HepG2 (cell line): ENCODE measurements around the gene JUND. TPM values are rescaled to one million over a fixed set of nuclear protein-coding genes. Genes with fewer than 3 reads are reported as not detected.

Source experiments
- CBX1 ChIP-seq: IDR thresholded peaks from one replicate; pipeline ENCODE4 v1.6.1; 2016; ENCODE audit warnings: antibody characterized with exemption, low read depth
- FLYWCH1 ChIP-seq: sonication (generic); formaldehyde crosslinking; IDR thresholded peaks from 2 replicates; pipeline ENCODE4 v1.8.1; 2023; ENCODE audit warnings: mild to moderate bottlenecking, missing genetic modification reagents
- FOSL2 ChIP-seq: sonication (generic); formaldehyde crosslinking; IDR thresholded peaks from 2 replicates; pipeline ENCODE4 v1.4.0; 2020; ENCODE audit warnings: missing genetic modification reagents
- ISX ChIP-seq: sonication (generic); formaldehyde crosslinking; conservative IDR thresholded peaks from 2 replicates; pipeline ENCODE4 v1.5.0; 2020; ENCODE audit warnings: missing genetic modification reagents
- MTF1 ChIP-seq: sonication (generic); formaldehyde crosslinking; IDR thresholded peaks from 2 replicates; pipeline ENCODE4 v1.5.0; 2020; ENCODE audit warnings: missing genetic modification reagents
- MTF2 ChIP-seq: sonication (generic); formaldehyde crosslinking; IDR thresholded peaks from 2 replicates; pipeline ENCODE4 v1.5.0; 2020; ENCODE audit warnings: missing genetic modification reagents, borderline replicate concordance
- PITX1 ChIP-seq: sonication (generic); formaldehyde crosslinking; IDR thresholded peaks from 2 replicates; pipeline ENCODE4 v1.5.1; 2020; ENCODE audit warnings: mild to moderate bottlenecking, missing genetic modification reagents
- SETDB1 ChIP-seq: sonication (generic); formaldehyde crosslinking; IDR thresholded peaks from 2 replicates; pipeline ENCODE4 v1.5.1; 2020; ENCODE audit warnings: missing genetic modification reagents, mild to moderate bottlenecking, borderline replicate concordance
- ZFAT ChIP-seq: sonication (generic); formaldehyde crosslinking; conservative IDR thresholded peaks from 2 replicates; pipeline ENCODE4 v1.8.1; 2023; ENCODE audit warnings: missing genetic modification reagents, inconsistent platforms
- ZNF205 ChIP-seq: IDR thresholded peaks from 2 replicates; pipeline ENCODE4 v1.6.1; 2018; ENCODE audit warnings: missing biosample characterization, missing genetic modification reagents
- ZNF619 ChIP-seq: sonication (generic); formaldehyde crosslinking; IDR thresholded peaks from 2 replicates; pipeline ENCODE4 v1.4.0; 2020; ENCODE audit warnings: mild to moderate bottlenecking, missing genetic modification reagents
- ZNF652 ChIP-seq: IDR thresholded peaks from 2 replicates; pipeline ENCODE4 v1.6.1; 2016; ENCODE audit warnings: low read depth, borderline replicate concordance
- ZNF7 ChIP-seq: IDR thresholded peaks from 2 replicates; pipeline ENCODE4 v1.6.1; 2016; ENCODE audit warnings: missing biosample characterization, missing genetic modification reagents
- ZNF740 ChIP-seq: sonication (generic); formaldehyde crosslinking; IDR thresholded peaks from 2 replicates; pipeline ENCODE4 v1.4.0; 2020; ENCODE audit warnings: missing genetic modification reagents
- ZNF83 ChIP-seq: sonication (generic); formaldehyde crosslinking; IDR thresholded peaks from 2 replicates; pipeline ENCODE4 v1.4.0; 2020; ENCODE audit warnings: missing genetic modification reagents, mild to moderate bottlenecking, borderline replicate concordance
- ZSCAN25 ChIP-seq: sonication (generic); formaldehyde crosslinking; IDR thresholded peaks from 2 replicates; pipeline ENCODE4 v1.8.0; 2022; ENCODE audit warnings: mild to moderate bottlenecking, missing genetic modification reagents
- polyA plus RNA-seq, 8 experiments: library from polyadenylated mRNA; depleted of rRNA in 3 of 8; stranded (reverse) in 7 of 8; unstranded in 1 of 8; fragments of >200 nt; fragmentation: Illumina TruSeq in 4 of 8; extraction: Trizol in 4 of 8; gene quantifications; 2 replicates each; pipeline versions ENCODE4 v1.2.1 to v1.2.3, GENCODE V29; 2011 to 2016; ENCODE audit warnings: low read depth in 4 of 8, missing spikeins in 1 of 8, mixed read lengths in 1 of 8; ENCODE audit not compliant: insufficient read depth in 1 of 8
- total RNA-seq, 5 experiments: library from RNA; depleted of rRNA; stranded (reverse); fragments of >200 nt; fragmentation: Illumina TruSeq; extraction: Trizol; gene quantifications; 2 replicates each; pipeline ENCODE4 v1.2.3, GENCODE V29; 2016; ENCODE audit warnings: low read depth in 1 of 5
- TF ChIP-seq, protein P1 (sequence below): IDR thresholded peaks from 2 replicates; pipeline ENCODE4 v1.6.1; 2016; ENCODE audit warnings: low read depth, borderline replicate concordance
- TF ChIP-seq, protein P2 (sequence below): sonication (generic); formaldehyde crosslinking; IDR thresholded peaks from 2 replicates; pipeline ENCODE4 v1.4.0; 2020; ENCODE audit warnings: missing genetic modification reagents, borderline replicate concordance
- TF ChIP-seq, protein P3 (sequence below): sonication (generic); formaldehyde crosslinking; IDR thresholded peaks from 2 replicates; pipeline ENCODE4 v1.4.0; 2020; ENCODE audit warnings: low read depth, mild to moderate bottlenecking, missing genetic modification reagents

Gene JUND
- total and polyA plus RNA-seq, 2 of the 13 experiments (the other 11 are each of a cell fraction or from before 2014, with no cell fraction given), result 41.2 to 59.8 TPM

DNA sequence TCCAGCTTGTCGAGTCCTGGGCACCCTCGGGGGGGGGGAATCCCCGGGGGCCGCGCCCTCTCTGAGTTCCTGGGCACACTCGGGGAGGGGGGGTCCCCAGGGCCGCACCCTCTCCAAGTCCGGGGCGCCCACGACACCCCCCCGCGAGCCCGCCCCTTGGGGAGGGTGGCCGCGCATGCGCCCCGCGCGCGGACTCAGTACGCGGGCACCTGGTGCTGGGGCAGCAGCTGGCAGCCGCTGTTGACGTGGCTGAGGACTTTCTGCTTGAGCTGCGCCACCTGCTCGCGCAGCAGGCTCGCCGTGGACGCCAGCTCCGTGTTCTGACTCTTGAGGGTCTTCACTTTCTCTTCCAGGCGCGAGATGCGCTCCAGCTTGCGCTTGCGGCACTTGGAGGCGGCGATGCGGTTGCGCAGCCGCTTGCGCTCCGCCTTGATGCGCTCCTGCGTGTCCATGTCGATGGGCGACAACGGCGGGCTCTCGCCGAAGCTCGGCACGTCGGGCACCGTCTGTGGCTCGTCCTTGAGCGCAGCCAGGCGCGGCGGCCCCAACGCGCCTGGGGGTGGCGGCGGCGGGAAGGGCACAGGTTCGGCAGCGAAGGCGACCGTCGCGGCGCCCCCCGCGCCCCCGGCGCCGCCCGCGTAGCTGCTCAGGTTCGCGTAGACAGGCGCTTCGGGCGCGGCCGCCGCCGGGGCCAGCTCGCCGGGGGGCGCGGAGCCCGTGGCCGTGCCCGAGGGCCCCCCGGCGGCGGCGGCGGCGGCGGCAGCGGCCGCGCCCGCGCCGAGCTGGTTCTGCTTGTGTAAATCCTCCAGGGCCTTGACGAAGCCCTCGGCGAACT lies 958 bp downstream of the JUND start (continued):
- TF ChIP-seq, protein P1, sequence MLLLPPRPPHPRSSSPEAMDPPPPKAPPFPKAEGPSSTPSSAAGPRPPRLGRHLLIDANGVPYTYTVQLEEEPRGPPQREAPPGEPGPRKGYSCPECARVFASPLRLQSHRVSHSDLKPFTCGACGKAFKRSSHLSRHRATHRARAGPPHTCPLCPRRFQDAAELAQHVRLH (CRISPR knock-in tag), result no peak
- TF ChIP-seq, protein P2, sequence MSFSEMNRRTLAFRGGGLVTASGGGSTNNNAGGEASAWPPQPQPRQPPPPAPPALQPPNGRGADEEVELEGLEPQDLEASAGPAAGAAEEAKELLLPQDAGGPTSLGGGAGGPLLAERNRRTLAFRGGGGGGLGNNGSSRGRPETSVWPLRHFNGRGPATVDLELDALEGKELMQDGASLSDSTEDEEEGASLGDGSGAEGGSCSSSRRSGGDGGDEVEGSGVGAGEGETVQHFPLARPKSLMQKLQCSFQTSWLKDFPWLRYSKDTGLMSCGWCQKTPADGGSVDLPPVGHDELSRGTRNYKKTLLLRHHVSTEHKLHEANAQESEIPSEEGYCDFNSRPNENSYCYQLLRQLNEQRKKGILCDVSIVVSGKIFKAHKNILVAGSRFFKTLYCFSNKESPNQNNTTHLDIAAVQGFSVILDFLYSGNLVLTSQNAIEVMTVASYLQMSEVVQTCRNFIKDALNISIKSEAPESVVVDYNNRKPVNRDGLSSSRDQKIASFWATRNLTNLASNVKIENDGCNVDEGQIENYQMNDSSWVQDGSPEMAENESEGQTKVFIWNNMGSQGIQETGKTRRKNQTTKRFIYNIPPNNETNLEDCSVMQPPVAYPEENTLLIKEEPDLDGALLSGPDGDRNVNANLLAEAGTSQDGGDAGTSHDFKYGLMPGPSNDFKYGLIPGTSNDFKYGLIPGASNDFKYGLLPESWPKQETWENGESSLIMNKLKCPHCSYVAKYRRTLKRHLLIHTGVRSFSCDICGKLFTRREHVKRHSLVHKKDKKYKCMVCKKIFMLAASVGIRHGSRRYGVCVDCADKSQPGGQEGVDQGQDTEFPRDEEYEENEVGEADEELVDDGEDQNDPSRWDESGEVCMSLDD (CRISPR knock-in tag), result peak; percentile 89; the same call in 1 of the 2 replicates
- TF ChIP-seq FOSL2 (no peak; the same call in 1 of the 2 replicates), ZFAT (CRISPR knock-in tag) (no peak), ZNF205 (CRISPR knock-in tag) (no peak), CBX1 (peak; percentile 26), ISX (CRISPR knock-in tag) (no peak), PITX1 (no peak), ZNF740 (peak; percentile 66; the same call in 1 of the 2 replicates), ZNF83 (no peak), MTF2 (CRISPR knock-in tag) (no peak), ZNF652 (CRISPR knock-in tag) (no peak), FLYWCH1 (CRISPR knock-in tag) (no peak), ZSCAN25 (CRISPR knock-in tag) (no peak; the same call in 1 of the 2 replicates), ZNF619 (CRISPR knock-in tag) (no peak), MTF1 (CRISPR knock-in tag) (no peak), SETDB1 (CRISPR knock-in tag) (no peak), ZNF7 (CRISPR knock-in tag) (no peak)
- TF ChIP-seq, protein P3, sequence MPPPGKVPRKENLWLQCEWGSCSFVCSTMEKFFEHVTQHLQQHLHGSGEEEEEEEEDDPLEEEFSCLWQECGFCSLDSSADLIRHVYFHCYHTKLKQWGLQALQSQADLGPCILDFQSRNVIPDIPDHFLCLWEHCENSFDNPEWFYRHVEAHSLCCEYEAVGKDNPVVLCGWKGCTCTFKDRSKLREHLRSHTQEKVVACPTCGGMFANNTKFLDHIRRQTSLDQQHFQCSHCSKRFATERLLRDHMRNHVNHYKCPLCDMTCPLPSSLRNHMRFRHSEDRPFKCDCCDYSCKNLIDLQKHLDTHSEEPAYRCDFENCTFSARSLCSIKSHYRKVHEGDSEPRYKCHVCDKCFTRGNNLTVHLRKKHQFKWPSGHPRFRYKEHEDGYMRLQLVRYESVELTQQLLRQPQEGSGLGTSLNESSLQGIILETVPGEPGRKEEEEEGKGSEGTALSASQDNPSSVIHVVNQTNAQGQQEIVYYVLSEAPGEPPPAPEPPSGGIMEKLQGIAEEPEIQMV, result no peak
